ENCODE data around the gene USPL1. TPM values are rescaled to one million over a fixed set of nuclear protein-coding genes. Genes with fewer than 3 reads are reported as not detected.

Gene USPL1
- total and polyA plus RNA-seq, 2 experiments from 2014 or later, result 9.5 to 22.0 TPM

DNA sequence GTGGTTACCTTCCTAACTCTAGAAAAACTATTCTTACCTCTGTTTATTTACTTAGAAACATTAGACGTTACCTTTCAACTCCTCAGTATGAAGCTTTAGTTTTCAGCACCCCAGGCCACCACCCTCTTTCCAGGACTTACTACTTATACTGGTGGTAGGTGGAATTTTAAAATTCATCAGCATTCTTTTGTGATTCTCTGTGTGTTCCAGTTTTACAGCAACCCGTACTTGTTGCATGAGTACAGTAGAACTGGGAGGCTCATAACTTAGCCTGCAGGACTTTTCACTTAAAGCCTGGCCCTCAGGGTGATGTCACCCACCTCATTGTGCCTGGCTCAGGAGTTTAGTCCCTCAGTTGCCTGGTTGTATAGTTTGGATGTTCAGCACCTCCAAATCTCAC lies 68.3 kb downstream of the USPL1 start:
- Histone ChIP-seq H3K27me3 (no peaks in the 10 kb centered on the region), H3K4me2 (no peak overlapping the region), H3K9me2 (replicated peaks; ENCODE audit: insufficient read depth) (no peaks in the 10 kb centered on the region), H3K36me3 (replicated peaks; ENCODE audit: insufficient read depth, low read depth) (no peaks in the 10 kb centered on the region), H2AFZ (no peak overlapping the region), H3K9me3 (ENCODE audit: low read depth) (no peaks in the 10 kb centered on the region), H4K20me1 (ENCODE audit: insufficient read depth, poor library complexity, severe bottlenecking) (no peaks in the 10 kb centered on the region), H3K4me1 (ENCODE audit: insufficient read depth) (peaks cover 8% of the 10 kb centered on the region), H3K27ac (no peak overlapping the region), H3K4me3 (no peak overlapping the region), H3K79me2 (no peaks in the 10 kb centered on the region)
- TF ChIP-seq EZH2 (IDR thresholded peaks at IDR 0.05; ENCODE audit: borderline replicate concordance) (no peak), EZH2phosphoT487 (IDR thresholded peaks at IDR 0.05; ENCODE audit: low read depth, severe bottlenecking, unreplicated experiment) (no peak)
- TF ChIP-seq, protein P1, sequence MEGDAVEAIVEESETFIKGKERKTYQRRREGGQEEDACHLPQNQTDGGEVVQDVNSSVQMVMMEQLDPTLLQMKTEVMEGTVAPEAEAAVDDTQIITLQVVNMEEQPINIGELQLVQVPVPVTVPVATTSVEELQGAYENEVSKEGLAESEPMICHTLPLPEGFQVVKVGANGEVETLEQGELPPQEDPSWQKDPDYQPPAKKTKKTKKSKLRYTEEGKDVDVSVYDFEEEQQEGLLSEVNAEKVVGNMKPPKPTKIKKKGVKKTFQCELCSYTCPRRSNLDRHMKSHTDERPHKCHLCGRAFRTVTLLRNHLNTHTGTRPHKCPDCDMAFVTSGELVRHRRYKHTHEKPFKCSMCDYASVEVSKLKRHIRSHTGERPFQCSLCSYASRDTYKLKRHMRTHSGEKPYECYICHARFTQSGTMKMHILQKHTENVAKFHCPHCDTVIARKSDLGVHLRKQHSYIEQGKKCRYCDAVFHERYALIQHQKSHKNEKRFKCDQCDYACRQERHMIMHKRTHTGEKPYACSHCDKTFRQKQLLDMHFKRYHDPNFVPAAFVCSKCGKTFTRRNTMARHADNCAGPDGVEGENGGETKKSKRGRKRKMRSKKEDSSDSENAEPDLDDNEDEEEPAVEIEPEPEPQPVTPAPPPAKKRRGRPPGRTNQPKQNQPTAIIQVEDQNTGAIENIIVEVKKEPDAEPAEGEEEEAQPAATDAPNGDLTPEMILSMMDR (IDR thresholded peaks at IDR 0.05; ENCODE audit: poor library complexity), result no peak
- 54% methylated on average over 2 of the region's 2 CpGs for WGBS (ENCODE audit: low lambda C conversion rate, missing lambda C conversion rate)
- DNase-seq (ENCODE audit: low spot score), result no peak

DNA sequence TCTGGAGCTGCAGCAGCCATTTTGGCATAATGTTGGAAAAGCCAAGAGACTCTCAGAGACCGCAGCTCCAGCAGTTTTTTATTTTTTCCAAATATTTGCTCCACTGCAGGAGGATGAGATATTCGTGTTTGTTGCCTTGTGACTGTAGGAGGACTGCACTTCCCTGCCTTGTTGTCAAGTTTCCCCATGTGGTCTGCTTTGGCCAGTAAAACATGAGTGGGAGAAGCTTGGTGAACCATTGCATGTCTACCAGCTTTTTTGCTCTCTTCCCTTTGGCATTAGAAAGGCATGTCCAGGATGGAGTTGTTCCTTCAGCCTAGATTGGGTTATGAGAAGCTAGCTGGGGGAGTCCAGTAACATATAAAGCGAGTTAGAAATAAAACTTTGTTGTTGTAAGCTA lies 69.9 kb downstream of the USPL1 start:
- no peak overlapping the region for H3K4me3 ChIP-seq
- no peaks in the 10 kb centered on the region for H3K36me3 ChIP-seq (replicated peaks; ENCODE audit: insufficient read depth, low read depth)
- no peaks in the 10 kb centered on the region for H3K9me3 ChIP-seq (ENCODE audit: low read depth)
- no peak for DNase-seq (ENCODE audit: low spot score)
- H3K79me2 ChIP-seq, result no peaks in the 10 kb centered on the region
- no peaks in the 10 kb centered on the region for H4K20me1 ChIP-seq (ENCODE audit: insufficient read depth, poor library complexity, severe bottlenecking)
- WGBS (ENCODE audit: low lambda C conversion rate, missing lambda C conversion rate), result 96% methylated on average over 3 of the region's 3 CpGs
- H3K4me2 ChIP-seq, result no peak overlapping the region
- H3K27me3 ChIP-seq, result no peaks in the 10 kb centered on the region
- H3K9me2 ChIP-seq (replicated peaks; ENCODE audit: insufficient read depth), result no peaks in the 10 kb centered on the region
- no peaks in the 10 kb centered on the region for H3K4me1 ChIP-seq (ENCODE audit: insufficient read depth)
- no peak for TF ChIP-seq EZH2 (IDR thresholded peaks at IDR 0.05; ENCODE audit: borderline replicate concordance)
- H3K27ac ChIP-seq, result no peak overlapping the region
- no peak overlapping the region for H2AFZ ChIP-seq

DNA sequence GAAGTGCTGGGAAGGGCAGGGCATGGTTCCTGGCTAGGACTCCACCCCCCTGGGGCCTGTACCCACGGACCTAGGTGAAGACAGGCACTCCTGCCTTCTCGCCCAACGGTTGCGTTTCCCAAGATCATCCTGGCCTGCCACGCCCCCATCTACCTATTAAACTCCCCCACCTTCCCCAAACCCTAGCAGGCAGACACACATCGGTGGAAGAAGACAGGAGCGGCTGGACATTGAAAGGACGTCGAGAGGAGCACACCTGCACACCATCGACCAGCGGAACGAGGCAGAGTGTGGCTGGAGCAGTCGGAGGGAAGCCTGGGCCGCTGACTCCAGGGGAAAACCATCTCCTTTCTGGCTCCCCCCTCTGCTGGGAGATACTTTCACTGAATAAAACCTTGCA lies 72.0 kb downstream of the USPL1 start:
- Histone ChIP-seq H3K4me1 (ENCODE audit: insufficient read depth) (no peaks in the 10 kb centered on the region), H3K9me3 (ENCODE audit: low read depth) (no peaks in the 10 kb centered on the region), H3K36me3 (replicated peaks; ENCODE audit: insufficient read depth, low read depth) (no peaks in the 10 kb centered on the region), H3K4me2 (peak overlapping the region; percentile 46), H3K9me2 (replicated peaks; ENCODE audit: insufficient read depth) (no peaks in the 10 kb centered on the region), H3K27me3 (no peaks in the 10 kb centered on the region), H3K27ac (peak overlapping the region; percentile 77), H4K20me1 (ENCODE audit: insufficient read depth, poor library complexity, severe bottlenecking) (no peaks in the 10 kb centered on the region), H3K4me3 (no peak overlapping the region), H3K79me2 (no peaks in the 10 kb centered on the region), H2AFZ (no peak overlapping the region)
- 95% methylated on average over 14 of the region's 14 CpGs for WGBS (ENCODE audit: low lambda C conversion rate, missing lambda C conversion rate)
- TF ChIP-seq EZH2 (IDR thresholded peaks at IDR 0.05; ENCODE audit: borderline replicate concordance) (no peak), EZH2phosphoT487 (IDR thresholded peaks at IDR 0.05; ENCODE audit: low read depth, severe bottlenecking, unreplicated experiment) (no peak)
- TF ChIP-seq, protein P1 (IDR thresholded peaks at IDR 0.05; ENCODE audit: poor library complexity), result no peak
- no peak for DNase-seq (ENCODE audit: low spot score)

DNA sequence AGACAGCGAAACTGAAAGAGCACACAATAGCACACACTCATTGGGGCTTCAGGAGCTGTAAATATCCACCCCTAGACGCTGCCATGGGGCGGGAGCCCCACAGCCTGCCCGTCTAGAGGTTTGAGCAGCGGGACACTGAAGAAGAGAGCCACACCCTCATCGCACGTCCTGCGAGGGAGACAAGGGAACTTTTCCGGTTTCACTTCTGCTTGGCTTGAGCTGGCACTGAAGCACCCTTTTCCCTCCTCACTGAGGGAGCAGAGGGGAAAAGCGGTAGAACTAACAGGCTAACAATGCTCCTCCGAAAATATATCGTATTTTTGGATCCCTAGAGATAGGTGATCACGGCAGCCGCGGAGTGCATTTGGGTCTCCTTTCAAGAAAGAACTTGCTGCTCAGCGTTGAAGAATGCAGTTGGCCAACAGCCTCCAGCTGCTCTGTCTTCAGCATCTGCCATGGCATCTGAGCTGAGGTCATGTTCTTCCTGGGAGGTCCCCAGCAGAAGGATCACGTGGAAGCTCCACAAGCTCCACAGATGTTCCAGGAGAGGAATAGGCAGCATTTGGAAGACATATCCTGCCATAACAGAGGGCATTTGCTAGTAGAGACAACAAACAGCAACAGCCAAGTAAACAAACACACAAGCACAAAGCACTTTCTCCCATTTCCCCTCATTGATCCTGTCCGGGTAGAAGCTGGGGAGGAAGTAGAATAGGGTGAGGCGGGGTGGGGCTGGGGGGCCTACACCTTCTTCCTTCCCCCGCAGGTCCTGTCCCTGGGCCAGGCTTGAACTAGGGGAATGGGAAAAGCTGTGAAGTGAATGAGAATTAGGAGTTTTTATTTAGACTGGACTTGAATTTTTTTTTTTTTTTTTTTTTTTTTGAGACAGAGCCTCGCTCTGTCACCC lies 72.8 kb downstream of the USPL1 start:
- no peak overlapping the region for H2AFZ ChIP-seq
- no peaks in the 10 kb centered on the region for H3K4me1 ChIP-seq (ENCODE audit: insufficient read depth)
- TF ChIP-seq EZH2 (IDR thresholded peaks at IDR 0.05; ENCODE audit: borderline replicate concordance) (no peak), EZH2phosphoT487 (IDR thresholded peaks at IDR 0.05; ENCODE audit: low read depth, severe bottlenecking, unreplicated experiment) (no peak)
- TF ChIP-seq, protein P1 (IDR thresholded peaks at IDR 0.05; ENCODE audit: poor library complexity), result no peak
- peak overlapping the region; percentile 77 for H3K27ac ChIP-seq
- no peak overlapping the region for H3K4me3 ChIP-seq
- H3K9me2 ChIP-seq (replicated peaks; ENCODE audit: insufficient read depth), result no peaks in the 10 kb centered on the region
- no peaks in the 10 kb centered on the region for H3K79me2 ChIP-seq
- H3K4me2 ChIP-seq, result peak overlapping the region; percentile 46
- no peaks in the 10 kb centered on the region for H3K9me3 ChIP-seq (ENCODE audit: low read depth)
- 77% methylated on average over 21 of the region's 21 CpGs for WGBS (ENCODE audit: low lambda C conversion rate, missing lambda C conversion rate)
- no peaks in the 10 kb centered on the region for H3K27me3 ChIP-seq
- H4K20me1 ChIP-seq (ENCODE audit: insufficient read depth, poor library complexity, severe bottlenecking), result no peaks in the 10 kb centered on the region
- no peaks in the 10 kb centered on the region for H3K36me3 ChIP-seq (replicated peaks; ENCODE audit: insufficient read depth, low read depth)
- peak; percentile 75 for DNase-seq (ENCODE audit: low spot score)
